Kidney tubule cell (primary cell): ENCODE measurements around the gene TOR2A.
A peak's percentile ranks its signal among the peaks of the same experiment; 100 is the strongest.
"Not testable (repeated sequence)": the region's sequence is repeated elsewhere in the genome, so short reads cannot be mapped to it uniquely, and the experiment has no call there.

Experiments used
- DNase-seq: peaks from one replicate; pipeline ENCODE4 v3.0.0-alpha.2; 2018; ENCODE audit warnings: low spot score

Gene TOR2A

DNA sequence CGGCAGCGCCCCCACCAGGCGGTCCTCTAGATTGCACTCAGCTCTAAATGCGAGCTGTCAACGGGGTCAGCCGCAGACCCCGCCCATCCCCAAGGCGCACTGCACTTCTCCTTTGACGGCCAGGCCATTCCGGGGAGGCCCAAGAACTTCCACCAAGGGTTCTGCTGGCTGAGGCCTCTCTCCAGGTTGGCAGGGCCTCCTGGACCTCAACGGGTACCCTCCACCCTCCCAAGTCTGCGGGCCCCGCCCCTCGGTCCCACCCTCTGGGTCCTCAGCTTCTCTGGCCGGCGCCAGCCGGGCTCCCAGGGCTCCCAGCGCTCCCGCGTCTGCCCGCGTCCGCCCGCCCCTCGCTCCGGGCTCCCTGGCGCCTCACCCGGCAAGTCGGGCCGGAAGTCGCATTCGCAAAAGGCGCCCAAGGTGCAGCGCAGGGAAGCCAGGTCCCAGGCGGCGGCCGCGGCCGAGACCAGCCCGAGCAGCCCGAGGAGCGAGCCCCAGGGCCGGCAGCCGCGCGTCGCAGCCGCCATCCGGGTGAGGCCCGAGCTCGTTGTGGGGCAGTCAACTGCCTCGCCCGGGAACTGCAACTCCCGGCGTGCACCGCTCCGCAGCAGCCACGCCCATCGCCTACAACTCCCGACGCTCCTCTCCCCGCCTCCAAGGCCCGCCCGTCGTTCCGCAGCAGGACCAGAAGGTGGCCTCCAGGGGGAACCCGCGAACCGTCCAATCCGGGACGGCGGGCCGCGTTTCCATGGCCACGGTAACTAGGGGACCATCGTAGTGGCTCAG is at the start of gene TOR2A:
Gene TOR2A, minus strand, starts transcription at position 548 of the 783 bp plus-strand sequence. Its CDS starts 24 bp downstream, at position 524.
- DNase-seq, result peak; percentile 97

DNA sequence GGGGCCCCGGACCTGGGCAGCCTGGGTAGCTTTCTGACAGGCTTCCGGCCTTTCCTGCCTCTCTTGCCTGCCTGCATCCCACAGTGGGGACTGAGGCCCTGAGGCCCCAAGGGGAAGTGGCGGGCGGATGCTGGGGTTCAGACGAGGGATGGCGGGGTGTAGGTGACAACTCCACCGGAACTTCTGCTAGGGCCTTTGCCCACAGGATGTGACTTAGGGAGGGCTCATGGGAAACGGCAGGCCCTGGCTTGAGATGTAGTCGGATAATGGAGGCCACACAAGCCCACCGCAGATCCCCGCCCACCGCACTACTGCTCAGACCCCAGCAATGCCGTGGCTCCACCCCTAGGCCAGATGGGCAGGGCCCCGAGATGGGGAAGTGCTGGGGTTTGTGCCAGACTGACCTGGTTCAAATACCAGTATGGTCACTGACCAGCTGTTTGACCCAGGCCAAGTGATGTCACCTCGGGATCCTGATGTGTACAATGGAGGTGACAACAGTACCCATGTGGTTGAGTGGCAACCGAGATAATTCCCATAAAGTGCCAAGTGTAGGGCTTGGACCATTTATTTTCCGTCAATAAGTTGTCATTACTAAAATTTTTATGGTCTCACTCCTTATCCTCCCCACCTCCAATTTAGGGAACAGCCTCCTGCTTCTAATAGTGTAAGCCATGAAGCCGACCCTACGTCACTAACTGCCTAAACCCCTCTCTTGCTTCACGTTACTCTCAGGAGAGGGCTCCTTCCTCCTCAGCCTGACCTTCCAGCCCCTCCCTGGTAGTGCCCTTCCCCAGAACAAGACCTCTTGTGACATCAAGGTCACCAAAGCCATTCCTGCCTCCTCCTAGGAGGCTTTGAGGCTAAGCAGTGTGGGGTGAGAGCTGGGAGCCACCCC is 48.3 kb upstream of the TOR2A start:
- DNase-seq, result no peak

DNA sequence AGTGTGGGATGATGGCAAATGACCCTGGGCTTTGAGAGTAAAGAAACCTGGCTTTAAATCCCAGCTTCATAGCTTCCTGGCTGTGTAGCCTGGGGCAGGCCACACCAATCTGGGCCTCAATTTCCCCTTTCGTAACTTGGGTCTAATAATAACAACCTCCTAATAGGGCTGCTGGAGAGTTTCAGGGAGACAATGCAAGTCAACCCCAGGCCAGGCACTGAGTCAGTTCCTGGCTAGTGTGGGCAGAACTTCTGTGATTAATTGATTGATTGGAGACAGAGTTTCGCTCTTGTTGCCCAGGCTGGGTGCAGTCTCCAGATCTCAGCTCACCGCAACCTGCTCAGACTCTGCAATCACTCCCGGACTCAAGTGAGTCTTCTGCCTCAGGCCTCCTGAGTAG is 46.7 kb upstream of the TOR2A start:
- no peak for DNase-seq

DNA sequence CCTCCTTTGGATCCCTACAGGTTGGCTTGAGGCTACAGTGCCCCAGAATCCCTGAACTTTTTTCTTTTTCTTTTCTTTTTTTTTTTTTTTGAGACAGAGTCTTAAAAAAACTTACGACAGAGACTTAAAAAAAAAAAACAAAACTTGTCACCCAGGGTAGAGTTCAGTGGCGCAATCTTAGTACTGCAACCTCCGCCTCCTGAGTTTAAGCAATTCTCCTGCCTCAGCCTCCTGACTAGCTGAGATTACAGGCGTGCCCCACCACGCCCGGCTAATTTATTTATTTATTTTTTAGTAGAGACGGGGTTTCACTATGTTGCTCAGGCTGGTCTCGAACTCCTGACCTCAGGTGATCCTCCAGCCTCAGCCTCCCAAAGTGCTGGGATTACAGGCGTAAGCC is 45.8 kb upstream of the TOR2A start:
- DNase-seq, result not testable (repeated sequence)

DNA sequence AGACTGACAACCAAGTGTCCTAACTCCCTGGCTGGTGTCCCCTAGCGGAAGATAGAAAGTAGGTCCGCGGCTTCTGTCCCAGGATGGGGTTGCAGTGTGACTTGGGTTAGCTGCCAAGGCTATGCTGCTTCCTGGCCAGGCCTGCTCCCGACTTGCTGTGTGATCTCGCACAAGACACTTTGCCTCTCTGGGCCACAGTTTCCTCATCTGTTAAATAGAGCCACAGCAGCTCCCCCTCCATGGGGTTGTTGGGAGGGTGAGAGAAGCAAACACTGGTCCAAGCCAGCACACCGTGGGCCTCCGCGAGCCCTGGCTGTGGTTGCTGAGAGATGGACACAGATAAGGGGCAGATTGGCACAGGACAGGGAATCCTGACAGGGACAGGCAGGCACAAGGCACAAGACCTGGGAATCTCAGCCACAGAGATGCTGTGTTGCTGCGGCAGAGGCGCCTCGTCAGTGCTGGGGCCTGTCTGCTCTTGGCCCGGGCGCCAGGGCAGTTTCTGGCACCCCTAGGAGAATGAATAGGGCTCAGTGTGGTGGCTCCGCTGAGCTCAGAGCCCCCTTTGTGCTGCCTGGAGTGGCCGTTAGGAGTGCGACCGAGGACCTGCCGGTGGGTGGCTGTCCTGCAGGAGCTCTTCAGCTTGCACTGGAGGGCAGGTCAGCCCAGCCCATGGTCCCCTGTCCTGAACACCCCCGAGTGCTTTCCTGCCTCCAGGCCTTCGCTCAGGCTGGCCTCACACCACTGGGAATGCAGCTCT is 45.2 kb upstream of the TOR2A start:
- DNase-seq, result no peak

DNA sequence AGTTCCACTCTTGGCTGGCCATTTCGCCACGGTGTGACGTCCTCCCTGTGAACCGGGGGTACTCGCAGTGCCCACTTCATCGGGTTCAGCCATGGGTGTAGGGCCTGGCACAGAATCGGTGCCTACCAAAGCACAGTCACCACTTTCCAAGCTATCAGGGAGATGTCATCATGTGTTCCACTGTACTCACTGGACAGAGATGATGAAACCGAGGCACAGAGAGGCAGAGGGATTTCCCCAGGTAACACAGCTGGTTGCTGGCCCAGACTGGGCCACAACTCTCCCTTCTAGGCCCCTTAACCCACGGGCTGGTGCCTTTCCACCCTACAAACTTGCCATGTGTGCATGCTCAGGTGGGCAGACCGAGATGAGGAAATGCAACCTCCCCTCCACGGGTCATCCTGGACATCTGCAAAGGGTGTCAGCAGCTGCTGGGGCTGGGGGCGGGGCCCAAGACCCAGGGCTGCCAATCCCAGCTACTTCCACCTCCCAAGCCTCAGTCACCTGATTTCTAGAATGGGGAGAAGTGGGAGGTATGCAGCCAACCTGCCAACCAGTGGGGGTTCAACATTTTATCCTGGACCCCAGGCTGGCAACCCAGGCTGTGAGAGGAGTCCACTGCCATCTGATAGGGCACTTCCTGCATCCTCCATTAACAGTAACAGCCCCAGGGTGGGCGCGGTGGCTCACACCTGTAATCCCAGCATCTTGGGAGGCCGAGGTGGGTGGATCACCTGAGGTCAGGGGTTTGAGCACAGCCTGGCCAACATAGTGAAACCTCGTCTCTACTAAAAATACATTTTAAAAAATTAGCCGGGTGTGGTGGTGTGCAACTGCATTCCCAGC is 44.3 kb upstream of the TOR2A start:
- DNase-seq, result no peak

DNA sequence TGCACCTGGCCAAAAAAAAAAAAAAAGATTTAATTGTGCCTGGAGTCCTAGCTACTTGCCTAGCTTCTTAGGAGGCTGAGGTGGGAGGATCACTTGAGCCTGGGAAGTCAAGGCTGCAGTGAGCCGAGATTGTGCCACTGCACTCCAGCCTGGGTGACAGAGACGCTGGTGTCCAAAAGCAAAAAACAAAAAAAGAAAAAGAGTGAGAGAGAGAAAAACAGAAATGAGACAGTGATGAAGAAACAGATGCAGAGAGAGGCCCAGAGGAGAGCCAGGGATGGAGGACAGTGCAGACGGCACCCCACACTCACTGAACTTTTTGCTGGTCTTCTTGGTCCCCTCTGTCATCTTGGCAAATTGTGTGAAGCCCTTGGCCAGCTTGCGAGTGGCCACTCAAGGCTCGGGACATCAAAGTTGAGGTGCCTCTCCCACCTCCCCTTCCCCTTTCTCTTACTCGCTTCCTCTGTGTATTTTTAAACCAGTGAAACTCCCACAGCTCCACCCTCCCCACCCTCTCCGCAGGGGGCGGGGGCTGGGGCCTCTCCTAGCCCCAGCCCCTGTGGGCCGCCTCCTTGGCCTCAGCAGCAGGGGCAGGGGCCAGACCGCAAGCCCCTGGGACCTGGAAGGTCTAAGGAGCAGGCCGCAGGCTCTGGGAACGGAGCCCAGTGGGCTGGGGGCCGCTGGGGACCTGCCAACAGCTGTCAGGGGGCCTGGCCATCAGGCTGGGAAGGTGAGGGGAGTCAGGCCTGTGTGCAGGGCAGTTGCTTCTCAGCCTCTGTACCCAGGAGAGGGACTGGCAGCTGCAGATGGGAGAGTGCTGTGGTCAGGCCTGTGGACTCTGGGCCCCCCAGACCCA is 43.4 kb upstream of the TOR2A start, which contains the start of gene SH2D3C:
Gene SH2D3C, minus strand, starts transcription at position 387 of the 856 bp plus-strand sequence. Its CDS starts 39 bp downstream, at position 348.
- no peak for DNase-seq

DNA sequence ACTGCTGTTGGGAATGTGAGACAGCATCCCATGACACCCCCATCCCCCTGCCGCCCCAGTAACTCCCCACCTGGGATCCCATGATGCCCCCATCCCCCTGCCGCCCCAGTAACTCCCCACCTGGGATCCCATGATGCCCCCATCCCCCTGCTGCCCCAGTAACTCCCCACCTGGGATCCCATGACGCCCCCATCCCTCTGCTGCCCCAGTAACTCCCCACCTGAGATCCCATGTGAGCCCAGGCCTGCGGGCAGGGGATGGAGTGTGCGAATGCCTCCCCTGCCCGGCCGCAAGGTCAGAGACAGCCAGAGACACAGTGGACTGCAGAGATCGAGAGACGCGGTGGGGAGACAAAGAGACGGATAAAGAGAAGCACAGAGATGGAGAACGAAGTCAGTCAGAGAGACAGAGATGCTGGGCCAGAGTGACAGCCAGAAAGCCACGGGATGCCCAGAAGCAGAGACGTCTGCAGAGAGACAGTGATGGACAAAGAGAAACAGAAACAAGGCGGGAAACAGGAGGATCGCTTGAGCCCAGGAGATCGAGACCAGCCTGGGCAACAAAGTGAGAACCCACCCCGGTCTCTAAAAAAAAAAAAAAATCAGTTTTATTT is 42.4 kb upstream of the TOR2A start:
- DNase-seq, result no peak

DNA sequence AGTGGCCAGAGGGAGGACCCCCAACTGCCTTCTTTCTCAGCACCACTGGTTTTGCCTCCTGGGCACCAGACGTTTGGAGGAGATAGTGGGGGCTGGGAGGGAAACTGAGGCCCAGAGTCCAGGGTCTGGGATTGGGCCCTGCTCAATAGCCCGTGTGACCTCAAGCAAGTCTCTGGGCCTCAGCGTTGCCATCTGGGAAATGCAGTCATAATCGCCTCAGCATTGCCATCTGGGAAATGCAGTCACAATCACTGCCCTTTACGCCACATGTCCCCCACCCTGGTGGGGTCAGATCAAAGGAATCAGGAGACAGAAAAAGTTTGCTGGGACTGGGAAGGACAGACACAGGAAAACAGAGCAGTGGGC is 41.8 kb upstream of the TOR2A start:
- no peak for DNase-seq

DNA sequence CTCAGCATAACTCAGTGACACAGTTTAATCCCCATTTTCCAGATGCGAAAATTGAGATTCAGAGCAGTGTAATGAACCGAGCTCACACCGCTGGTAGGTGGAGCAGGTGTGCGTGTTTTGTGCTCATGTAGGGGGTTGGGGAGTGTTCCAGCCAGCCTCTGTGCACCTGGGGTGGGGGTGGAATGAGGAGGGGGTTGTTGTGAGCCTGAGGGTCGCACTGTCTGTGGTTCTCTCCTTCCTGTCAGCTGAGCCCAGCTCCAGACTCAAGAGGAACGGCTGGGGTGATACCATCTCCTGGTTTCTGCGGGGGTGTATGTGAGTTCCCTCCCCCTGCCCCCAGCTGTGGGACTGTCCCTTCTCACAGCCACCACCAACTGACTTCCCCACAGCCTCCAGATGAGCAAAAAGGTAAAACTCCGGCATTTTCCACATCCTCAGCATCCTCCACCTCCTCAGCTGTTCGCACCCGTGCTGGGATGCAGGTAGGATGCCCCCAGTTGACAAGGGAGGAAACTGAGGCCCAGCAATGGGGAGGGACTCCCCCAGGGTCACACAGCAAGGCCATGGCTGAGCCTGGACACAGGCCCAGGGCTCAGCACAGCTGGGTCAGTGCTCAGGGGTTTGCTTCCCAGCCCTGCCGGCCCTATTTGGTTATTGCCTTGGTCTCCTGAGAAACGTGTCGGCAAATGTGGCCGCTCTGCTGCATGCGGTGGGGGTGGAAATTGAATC is 41.3 kb upstream of the TOR2A start:
- DNase-seq, result no peak

DNA sequence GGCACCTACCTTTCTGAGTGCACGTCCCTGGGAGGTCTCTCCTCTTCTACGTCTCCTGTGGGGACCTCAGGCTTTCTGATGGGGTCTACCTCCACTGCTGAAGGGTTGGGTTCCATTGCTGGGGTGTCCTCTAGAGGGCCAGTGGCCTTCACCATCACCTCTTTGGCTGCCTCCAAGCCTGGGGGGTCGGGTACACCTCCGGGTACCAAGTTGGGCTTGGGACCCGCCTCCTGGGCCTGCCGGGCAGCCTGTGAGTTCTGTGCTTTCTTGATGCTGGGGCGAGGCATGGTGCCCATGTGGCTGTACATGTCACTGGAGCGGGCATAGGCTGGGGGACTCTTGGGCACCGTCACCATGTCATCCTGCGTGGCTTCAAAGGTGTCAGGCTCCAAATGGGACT is 38.9 kb upstream of the TOR2A start:
- no peak for DNase-seq

DNA sequence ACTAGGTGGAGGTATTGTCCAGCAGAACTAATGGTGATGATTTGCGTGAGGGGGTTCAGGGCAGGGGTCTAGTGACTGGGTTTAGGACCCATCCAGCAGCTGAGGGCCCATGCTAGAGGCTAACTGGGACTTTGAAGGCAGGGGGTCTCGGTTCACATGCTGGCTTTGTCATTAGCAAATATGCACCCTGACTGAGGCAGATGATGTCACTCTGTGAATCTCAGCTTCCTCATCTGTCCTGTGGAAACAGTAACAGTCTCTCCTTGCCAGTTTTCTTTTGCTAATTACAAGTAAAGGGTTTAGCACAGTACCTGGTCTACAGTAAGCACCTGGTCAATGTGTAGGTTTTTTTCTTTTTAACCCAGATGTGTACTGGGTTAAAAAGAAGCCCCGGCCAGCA is 38.2 kb upstream of the TOR2A start:
- DNase-seq, result no peak

DNA sequence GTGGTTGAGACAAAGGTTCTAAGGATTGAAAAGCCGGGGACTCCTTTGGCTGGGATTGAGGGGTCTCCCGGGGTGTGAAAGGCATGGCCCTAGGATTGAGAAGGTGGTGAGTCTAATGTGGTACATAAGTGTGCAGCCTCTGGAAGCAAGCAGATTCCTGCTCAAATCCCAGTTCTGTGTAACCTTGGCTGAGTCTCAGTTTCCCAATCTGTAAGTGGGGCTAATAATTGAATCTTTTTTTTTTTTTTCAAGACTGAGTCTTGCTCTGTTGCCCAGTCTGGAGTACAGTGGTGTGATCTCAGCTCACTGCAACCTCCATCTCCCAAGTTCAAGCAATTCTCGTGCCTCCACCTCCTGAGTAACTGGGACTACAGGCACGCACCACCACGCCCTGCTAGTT is 37.5 kb upstream of the TOR2A start:
- no peak for DNase-seq

DNA sequence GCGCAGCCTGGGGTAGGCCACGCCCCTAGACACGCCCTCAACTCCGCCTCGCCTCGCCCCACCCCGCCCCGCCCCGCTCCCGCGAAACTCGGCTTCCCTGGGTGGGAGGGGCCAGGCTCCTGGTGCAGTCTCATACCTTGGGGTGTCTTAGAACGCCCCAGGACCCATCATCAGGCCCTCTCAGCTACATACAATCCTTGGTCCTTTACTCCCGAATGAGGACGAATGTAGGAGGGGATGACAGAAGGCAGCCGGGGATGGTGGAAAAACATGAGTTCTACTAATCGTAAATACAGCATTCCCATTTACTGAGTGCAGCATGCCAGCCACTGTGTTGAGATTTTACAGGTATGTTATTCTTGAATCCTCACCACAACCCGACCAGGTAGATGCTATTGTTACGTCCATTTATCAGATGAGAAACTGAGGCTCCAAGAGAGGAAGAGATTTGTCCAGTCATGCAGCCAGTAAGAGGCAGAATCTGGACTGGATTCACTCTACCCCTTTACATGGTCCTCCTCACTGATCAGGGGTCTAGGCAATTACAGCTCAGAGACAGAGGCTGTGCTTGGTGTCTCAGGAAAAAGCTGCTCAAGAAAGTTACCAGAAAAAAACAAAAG is 36.6 kb upstream of the TOR2A start:
- no peak for DNase-seq

DNA sequence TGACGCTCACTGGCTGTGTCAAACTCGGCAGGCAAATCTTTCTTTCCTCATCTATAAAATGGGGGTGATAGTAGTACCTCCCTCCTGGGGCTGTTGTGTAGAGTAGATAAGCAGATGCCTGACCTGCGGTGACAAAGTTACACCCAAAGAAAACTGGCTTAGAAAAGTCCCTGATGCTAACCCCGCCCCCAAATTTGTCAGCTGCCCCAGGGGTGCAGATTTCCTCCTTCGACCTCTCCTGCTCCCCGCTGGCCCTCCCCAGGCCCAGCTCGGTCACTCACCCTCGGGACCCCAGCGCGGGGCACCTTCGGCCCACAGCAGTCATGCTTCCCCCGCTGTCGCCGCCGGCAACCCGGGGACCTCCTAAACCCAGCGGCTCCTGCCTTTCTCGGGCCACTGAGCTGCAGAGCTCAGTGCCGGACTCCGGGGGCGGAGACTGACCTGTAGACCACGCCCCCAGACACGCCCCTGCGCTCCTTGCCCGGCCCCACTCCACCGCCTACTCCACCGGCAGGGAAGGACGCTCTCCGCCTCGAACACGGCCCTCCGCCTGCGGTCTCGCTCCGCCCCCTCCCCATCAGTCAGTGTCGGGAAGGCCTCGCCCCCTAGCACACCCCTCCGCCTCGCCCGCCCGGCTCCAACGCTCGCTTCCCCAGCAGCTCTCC is 35.9 kb upstream of the TOR2A start:
- peak; percentile 97 for DNase-seq

DNA sequence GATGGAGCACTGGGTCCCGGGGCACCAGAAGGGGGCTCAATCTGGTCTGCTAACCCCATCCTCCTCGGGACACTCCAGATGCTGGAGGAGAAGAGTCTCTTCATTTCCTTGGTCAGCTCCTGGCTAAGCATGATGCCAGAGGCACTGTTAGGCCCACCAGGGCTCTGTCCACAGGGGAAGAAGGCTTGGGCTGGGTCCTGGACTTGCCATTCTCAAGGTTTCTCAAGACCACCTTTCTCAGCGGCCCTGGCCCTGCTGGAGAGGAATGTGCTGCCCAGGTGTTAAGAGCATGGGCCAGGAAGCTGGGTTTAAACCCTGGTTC is 35.5 kb upstream of the TOR2A start:
- no peak for DNase-seq

DNA sequence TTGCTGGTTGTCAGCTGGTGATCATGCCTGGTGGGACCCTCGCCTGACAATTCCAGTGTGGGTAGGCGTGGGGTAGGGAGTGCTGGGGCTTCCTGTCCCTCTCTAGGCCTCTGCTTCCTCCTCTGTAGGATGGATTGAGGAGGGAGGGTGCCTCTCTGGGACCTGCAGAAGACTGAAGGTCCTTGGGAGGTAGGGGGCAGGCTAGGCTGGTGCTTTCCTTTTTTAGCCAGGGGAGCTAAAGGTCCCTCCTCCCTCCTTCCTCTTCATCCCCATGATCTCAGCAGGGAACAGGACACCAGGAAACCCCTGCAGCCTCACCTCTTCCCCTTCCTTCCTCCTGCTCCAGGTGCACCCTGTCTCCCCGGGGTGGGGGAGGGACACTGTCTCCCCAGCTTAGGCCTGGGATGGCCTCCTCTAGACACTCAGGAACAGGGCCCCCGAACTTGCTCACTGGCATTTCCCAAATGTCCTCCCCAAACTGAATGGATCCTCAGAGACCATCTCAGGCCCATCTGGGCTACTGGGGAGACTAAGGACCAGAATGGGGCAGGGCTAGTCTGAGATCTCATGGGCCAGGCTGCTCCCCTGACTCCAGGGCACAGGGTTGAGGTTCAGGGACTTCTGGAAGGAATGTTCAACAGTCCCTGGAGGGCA is 35.0 kb upstream of the TOR2A start:
- DNase-seq, result no peak

DNA sequence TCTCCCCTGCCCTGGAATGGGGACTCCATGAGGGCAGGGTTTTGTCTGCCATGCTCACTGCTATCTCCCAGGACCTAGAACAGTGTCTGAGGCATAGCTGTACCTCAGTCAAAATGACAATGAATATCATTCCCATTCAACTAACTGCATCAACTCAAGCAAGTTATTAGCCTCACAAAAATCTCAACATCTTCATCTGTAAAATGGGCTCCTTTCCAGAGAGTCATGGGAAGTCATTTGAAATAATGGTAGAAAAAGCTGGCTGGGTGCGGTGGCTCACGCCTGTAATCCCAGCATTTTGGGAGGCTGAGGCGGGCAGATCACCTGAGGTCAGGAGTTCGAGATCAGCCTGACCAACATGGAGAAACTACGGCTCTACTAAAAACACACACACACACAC is 34.0 kb upstream of the TOR2A start:
- DNase-seq, result no peak
